A549 (cell line): ENCODE results near the gene NOS3.

ENCODE experiments used
- JUNB ChIP-seq: fragments of >200 bp; sonication (Bioruptor Twin); formaldehyde crosslinking; IDR thresholded peaks from 2 replicates; pipeline ENCODE4 v1.6.1; 2016
- NPAS2 ChIP-seq: fragments of 250-450 bp; sonication (Bioruptor Pico); IDR thresholded peaks from 2 replicates; pipeline ENCODE4 v1.8.0; 2022; ENCODE audit warnings: mild to moderate bottlenecking, moderate library complexity, borderline replicate concordance
- TF ChIP-seq, protein P1 (sequence below): fragments of 450-650 bp; IDR thresholded peaks from 2 replicates; pipeline ENCODE4 v1.6.1; 2014; ENCODE audit warnings: antibody characterized with exemption

- TF ChIP-seq JUNB (no peak), NPAS2 (no peak)
- TF ChIP-seq, protein P1, sequence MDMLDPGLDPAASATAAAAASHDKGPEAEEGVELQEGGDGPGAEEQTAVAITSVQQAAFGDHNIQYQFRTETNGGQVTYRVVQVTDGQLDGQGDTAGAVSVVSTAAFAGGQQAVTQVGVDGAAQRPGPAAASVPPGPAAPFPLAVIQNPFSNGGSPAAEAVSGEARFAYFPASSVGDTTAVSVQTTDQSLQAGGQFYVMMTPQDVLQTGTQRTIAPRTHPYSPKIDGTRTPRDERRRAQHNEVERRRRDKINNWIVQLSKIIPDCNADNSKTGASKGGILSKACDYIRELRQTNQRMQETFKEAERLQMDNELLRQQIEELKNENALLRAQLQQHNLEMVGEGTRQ: no peak
These were observed 24.8 kb upstream of the NOS3 start for GRCh38 chr7:150966002-150966401.
